GM12874 (cell line): ENCODE measurements around the gene STRN4.

Experiments used
- TF ChIP-seq, protein P1 (sequence below): IDR thresholded peaks from 2 replicates; pipeline ENCODE4 v1.5.1; 2011; ENCODE audit warnings: low read depth, mild to moderate bottlenecking, control low read depth, low read length, moderate library complexity; ENCODE audit not compliant: insufficient read depth

Gene STRN4

DNA sequence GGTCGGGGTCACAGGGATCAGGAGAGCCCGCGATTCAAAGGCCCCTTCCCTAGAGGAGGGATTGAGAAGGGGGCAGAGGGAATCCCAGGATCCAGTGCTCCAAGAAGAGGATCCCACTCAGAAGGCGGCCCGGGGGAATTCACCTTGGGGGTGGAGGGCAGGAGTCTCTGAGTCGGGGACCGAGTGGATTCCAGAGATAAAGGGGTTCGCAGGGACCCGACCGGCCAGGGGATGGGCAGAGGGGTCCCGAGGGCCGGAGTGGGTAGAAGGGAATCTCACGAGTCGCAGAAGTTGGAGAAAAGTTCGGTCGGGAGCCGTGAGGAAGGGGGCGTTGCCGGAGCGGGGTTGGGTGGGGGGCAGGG lies 29.6 kb downstream of the STRN4 start:
- TF ChIP-seq, protein P1, sequence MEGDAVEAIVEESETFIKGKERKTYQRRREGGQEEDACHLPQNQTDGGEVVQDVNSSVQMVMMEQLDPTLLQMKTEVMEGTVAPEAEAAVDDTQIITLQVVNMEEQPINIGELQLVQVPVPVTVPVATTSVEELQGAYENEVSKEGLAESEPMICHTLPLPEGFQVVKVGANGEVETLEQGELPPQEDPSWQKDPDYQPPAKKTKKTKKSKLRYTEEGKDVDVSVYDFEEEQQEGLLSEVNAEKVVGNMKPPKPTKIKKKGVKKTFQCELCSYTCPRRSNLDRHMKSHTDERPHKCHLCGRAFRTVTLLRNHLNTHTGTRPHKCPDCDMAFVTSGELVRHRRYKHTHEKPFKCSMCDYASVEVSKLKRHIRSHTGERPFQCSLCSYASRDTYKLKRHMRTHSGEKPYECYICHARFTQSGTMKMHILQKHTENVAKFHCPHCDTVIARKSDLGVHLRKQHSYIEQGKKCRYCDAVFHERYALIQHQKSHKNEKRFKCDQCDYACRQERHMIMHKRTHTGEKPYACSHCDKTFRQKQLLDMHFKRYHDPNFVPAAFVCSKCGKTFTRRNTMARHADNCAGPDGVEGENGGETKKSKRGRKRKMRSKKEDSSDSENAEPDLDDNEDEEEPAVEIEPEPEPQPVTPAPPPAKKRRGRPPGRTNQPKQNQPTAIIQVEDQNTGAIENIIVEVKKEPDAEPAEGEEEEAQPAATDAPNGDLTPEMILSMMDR: no peak

DNA sequence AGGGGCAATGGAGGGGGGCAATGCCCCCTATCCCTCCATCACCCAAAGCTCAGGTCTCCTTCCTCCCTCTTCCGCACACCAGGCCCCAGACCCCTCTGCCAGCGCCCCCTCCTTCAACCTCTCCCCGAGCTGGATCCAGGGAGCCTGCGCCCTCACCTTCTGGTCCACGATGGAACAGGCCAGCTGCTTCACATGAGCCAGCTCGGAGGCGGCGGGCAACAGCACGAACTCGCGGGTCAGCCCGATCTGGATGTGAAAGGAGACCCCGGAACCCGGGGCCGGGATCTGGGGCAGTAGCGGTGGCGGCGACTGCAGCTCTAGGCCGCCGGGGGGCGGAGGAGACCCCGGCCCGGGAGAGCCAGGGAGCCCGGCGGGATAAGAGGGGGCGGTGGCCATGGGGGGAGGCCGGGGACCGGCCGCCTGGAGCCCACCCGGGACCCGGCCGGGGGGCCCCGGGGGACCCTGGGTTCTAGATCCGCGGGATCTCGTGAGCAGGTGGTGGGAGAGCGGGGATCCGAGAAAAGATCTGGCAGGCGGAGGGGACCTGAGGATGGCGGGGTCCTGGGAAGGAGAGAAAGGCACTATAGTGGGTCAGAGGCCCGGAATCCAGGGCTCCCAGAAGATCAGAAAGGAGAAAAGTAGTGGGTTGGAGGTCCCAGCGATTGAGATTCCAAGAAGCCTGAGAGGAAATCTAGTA lies 30.1 kb downstream of the STRN4 start:
- TF ChIP-seq, protein P1: peak; percentile 21; the same call in 1 of the 2 replicates

DNA sequence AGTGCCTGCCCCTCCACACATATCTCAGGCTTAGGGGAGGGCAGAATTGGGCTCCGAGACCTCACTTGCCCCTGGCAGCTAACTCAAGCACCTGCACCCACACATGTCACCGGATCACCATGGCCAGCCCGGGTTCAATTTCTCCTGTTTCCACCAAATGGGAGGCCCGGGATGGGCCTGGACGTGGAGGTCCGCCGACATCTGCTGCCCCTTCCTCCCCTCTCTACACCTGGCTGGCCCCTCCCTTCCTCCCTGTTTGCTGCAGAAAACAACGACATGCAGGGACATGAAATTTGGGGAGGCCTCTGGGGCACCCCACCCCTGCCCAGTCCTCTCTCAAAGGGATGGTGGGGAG lies 30.7 kb downstream of the STRN4 start:
- TF ChIP-seq, protein P1: no peak

DNA sequence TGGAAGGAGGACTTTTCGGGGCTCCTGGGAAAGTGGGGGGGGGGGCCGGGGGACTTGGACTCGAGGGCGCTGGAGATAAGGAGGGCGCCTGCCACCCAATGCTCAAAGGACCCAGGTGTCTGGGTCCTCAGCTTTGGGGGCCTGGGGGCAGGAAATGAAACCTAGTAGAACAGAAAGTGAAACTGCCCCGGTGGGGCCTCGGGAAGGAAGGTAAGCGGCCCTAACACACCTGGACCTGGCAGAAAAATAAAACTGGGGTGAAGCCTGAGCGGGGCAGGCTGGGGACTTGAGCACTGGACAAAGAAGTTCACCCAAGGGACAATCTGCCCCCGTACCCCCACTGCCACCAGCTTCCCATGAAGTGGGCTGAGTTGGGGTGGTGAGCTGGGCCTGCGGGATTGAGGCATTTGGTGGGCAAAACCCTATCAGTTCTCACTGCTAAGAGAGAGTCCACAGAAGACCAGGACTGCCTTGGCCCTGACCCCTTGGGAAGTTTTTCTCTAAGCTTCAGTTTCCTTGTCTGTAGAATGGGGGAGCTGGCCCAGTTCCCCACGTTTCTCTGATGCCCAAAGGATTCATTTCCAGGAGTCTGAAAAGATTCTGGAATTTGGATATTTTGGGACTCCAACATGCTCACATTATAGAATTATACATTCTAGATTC lies 31.7 kb downstream of the STRN4 start:
- TF ChIP-seq, protein P1: no peak

DNA sequence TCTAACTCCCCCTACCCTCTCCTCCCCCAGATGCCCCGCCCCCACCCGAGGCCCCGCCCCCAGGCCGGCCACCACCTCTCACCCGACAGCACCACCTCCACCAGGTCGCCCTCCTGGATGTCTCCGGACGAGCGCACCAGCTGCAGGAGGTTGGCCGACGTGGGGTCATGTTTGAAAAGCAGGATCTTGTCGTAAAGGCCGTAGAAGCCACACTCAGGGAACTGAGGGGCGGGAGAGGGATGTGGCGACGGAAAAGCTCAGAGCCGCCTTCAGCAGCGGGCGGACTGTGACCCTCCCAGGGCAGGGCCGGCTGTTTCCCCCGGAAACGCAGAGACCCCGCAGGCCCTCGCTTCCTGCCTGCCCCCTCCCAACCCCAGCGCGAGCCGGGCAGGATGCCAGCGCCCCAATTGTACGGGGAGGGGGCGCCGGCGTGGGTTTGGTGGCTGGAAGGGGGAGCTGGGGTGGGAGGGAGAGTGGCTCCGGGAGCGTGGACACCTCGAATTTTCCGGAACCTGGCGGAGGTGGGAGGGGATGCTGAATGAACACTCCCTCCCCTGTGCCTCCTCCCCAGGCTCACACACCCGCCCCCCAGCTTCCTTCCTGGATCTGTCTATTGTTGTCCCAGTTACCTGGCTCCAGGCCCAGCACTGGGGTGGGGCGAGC lies 32.3 kb downstream of the STRN4 start:
- TF ChIP-seq, protein P1: no peak

DNA sequence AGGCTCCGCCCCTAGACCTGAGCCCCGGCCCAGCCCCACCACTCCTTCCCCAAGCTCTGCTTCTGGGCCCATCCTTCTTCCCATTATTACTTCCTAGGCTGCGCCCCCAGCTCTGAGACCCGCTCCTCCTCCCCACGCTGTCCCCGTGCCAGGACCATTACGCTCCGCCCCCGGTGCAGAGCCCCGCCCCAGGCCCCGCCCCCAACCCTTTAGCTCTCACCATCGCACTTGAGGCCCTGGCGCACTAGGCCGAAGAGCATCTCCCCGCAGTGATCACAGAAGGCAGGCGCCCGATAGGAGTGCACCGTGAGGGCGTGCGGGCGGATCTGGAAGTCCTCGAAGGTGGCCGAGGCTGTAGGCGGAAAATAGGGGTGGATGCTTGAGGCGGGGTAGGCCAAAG lies 35.6 kb downstream of the STRN4 start:
- TF ChIP-seq, protein P1: no peak

DNA sequence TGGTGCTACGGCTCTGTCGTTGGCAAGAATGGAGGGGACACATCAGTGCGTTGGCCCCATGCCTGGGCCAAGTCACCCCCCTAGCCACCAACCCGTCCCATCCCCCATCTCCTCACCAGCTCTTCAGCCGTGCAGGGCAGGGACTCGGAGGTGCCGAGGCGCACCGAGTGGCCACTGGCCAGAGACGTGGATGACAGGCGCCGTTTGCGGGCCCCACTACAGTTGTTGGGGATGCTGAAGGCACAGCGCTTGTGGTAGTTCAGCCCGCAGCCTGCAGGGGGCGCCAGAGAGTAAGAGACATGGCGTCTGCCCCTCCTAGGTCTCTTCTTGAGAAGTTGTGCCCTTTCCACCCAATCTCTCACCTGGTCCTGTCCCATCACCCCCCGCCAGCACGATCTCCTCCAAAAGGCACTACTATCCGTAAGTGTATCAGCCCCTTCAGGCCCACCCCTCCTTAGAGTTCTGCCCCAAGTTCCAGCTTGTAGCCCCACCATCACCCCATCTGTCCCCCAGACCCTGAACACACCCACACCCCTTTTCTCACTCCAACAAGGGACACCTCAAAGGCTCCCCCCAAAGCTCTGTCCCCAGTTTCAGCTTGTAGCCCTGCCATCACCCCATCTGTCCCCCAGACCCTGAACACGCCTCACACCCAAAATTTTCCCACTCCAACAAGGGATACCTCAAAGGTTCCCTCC lies 41.7 kb downstream of the STRN4 start:
- TF ChIP-seq, protein P1: peak; percentile 98
